PFSK-1 (cell line): ENCODE measurements around the gene GSG1L.

ENCODE experiments used
- FOXP2 ChIP-seq: optimal IDR thresholded peaks from 2 replicates; pipeline ENCODE3; 2011; ENCODE audit warnings: borderline replicate concordance, control low read depth, inconsistent platforms; ENCODE audit not compliant: insufficient read depth; ENCODE audit errors: extremely low read length, extremely low read depth
- POLR2AphosphoS5 ChIP-seq: IDR thresholded peaks from 2 replicates; pipeline ENCODE4 v1.6.1; 2012; ENCODE audit warnings: low read depth, mild to moderate bottlenecking, control low read depth, low read length, moderate library complexity
- SIN3A ChIP-seq: IDR thresholded peaks from 2 replicates; pipeline ENCODE4 v1.6.1; 2012; ENCODE audit warnings: mild to moderate bottlenecking, low read length, moderate library complexity, borderline replicate concordance; ENCODE audit not compliant: insufficient read depth
- TAF1 ChIP-seq: IDR thresholded peaks from 2 replicates; pipeline ENCODE4 v1.6.1; 2012; ENCODE audit warnings: low read length, control low read depth, borderline replicate concordance; ENCODE audit not compliant: insufficient read depth
- TF ChIP-seq, protein P1 (sequence below), 2 experiments: IDR thresholded peaks; 2 replicates each; pipeline versions ENCODE4 v1.6.1 to v1.8.0; 2011 to 2012; ENCODE audit warnings: low read depth in 2 of 2, low read length in 2 of 2, control low read depth in 1 of 2, inconsistent platforms in 1 of 2, mild to moderate bottlenecking in 1 of 2, moderate library complexity in 1 of 2; ENCODE audit not compliant: insufficient read depth in 1 of 2

Gene GSG1L

GRCh38 chr16:27960619-27961295 lies 102.8 kb downstream of the GSG1L start:
- TF ChIP-seq SIN3A = no peak
- TF ChIP-seq TAF1 = no peak
- TF ChIP-seq POLR2AphosphoS5 = no peak

GRCh38 chr16:27959914-27960313 lies 103.6 kb downstream of the GSG1L start:
- TF ChIP-seq TAF1 (no peak), FOXP2 (no peak), POLR2AphosphoS5 (no peak), SIN3A (no peak)

- TF ChIP-seq POLR2AphosphoS5 (no peak), TAF1 (no peak), SIN3A (no peak), FOXP2 (no peak)
- TF ChIP-seq, protein P1, sequence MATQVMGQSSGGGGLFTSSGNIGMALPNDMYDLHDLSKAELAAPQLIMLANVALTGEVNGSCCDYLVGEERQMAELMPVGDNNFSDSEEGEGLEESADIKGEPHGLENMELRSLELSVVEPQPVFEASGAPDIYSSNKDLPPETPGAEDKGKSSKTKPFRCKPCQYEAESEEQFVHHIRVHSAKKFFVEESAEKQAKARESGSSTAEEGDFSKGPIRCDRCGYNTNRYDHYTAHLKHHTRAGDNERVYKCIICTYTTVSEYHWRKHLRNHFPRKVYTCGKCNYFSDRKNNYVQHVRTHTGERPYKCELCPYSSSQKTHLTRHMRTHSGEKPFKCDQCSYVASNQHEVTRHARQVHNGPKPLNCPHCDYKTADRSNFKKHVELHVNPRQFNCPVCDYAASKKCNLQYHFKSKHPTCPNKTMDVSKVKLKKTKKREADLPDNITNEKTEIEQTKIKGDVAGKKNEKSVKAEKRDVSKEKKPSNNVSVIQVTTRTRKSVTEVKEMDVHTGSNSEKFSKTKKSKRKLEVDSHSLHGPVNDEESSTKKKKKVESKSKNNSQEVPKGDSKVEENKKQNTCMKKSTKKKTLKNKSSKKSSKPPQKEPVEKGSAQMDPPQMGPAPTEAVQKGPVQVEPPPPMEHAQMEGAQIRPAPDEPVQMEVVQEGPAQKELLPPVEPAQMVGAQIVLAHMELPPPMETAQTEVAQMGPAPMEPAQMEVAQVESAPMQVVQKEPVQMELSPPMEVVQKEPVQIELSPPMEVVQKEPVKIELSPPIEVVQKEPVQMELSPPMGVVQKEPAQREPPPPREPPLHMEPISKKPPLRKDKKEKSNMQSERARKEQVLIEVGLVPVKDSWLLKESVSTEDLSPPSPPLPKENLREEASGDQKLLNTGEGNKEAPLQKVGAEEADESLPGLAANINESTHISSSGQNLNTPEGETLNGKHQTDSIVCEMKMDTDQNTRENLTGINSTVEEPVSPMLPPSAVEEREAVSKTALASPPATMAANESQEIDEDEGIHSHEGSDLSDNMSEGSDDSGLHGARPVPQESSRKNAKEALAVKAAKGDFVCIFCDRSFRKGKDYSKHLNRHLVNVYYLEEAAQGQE (IDR thresholded peaks at IDR 0.05; ENCODE audit: insufficient read depth in 1 of 2, low read depth in 2 of 2, low read length in 2 of 2) = no peak
These were observed 109.3 kb downstream of the GSG1L start for GRCh38 chr16:27954191-27954590.

GRCh38 chr16:27952811-27953210 lies 110.7 kb downstream of the GSG1L start:
- TF ChIP-seq POLR2AphosphoS5 = no peak
- no peak for TF ChIP-seq FOXP2
- no peak for TF ChIP-seq SIN3A

GRCh38 chr16:27951489-27952120 lies 111.9 kb downstream of the GSG1L start:
- TF ChIP-seq, protein P1 (IDR thresholded peaks at IDR 0.05; ENCODE audit: insufficient read depth in 1 of 2, low read depth in 2 of 2, low read length in 2 of 2) = no peak
- TF ChIP-seq FOXP2 (no peak), SIN3A (no peak), POLR2AphosphoS5 (no peak), TAF1 (no peak)

GRCh38 chr16:27950206-27950887 lies 113.2 kb downstream of the GSG1L start:
- no peak for TF ChIP-seq FOXP2
- no peak for TF ChIP-seq TAF1
- TF ChIP-seq POLR2AphosphoS5 = no peak
- TF ChIP-seq, protein P1 (IDR thresholded peaks at IDR 0.05; ENCODE audit: insufficient read depth in 1 of 2, low read depth in 2 of 2, low read length in 2 of 2) = no peak
- no peak for TF ChIP-seq SIN3A
